OCI-LY1 (cell line): ENCODE data around the gene LAIR2.

Experiments used
- H2AFZ ChIP-seq: fragments of 200-600 bp; sonication (generic), shearing (Covaris generic); 2 replicates; pipeline ENCODE4 v1.6.0; 2014; ENCODE audit warnings: antibody characterized with exemption, mild to moderate bottlenecking, low read length
- H3F3A ChIP-seq: fragments of 200-600 bp; sonication (generic), shearing (Covaris generic); 2 replicates; pipeline ENCODE4 v1.6.0; 2014; ENCODE audit warnings: mild to moderate bottlenecking, antibody characterized with exemption, low read length, moderate library complexity; ENCODE audit not compliant: insufficient read depth
- H3K27ac ChIP-seq: fragments of 200-600 bp; sonication (generic); 2 replicates; pipeline ENCODE4 v1.5.1; 2014; ENCODE audit warnings: low read length, mixed run types, mild to moderate bottlenecking, low read depth; ENCODE audit not compliant: poor library complexity, severe bottlenecking
- H3K27me3 ChIP-seq: fragments of 200-600 bp; sonication (generic); 2 replicates; pipeline ENCODE4 v1.6.0; 2014; ENCODE audit warnings: antibody characterized with exemption, mild to moderate bottlenecking, low read length, moderate library complexity; ENCODE audit not compliant: insufficient read depth
- H3K36me3 ChIP-seq: fragments of 200-600 bp; sonication (generic); 2 replicates; pipeline ENCODE4 v1.6.1; 2014; ENCODE audit warnings: mild to moderate bottlenecking, antibody characterized with exemption, low read length, moderate library complexity, mixed read lengths; ENCODE audit not compliant: insufficient read depth
- H3K4me1 ChIP-seq: fragments of 200-600 bp; sonication (generic); 2 replicates; pipeline ENCODE4 v1.5.1; 2014; ENCODE audit warnings: mild to moderate bottlenecking, low read length, moderate library complexity; ENCODE audit not compliant: insufficient read depth, severe bottlenecking
- H3K4me2 ChIP-seq: fragments of 200-600 bp; sonication (generic), shearing (Covaris generic); 2 replicates; pipeline ENCODE4 v1.6.1; 2014; ENCODE audit warnings: low read length
- H3K4me3 ChIP-seq: fragments of 200-600 bp; sonication (generic); 2 replicates; pipeline ENCODE4 v1.5.1; 2014; ENCODE audit warnings: low read length, low read depth, mild to moderate bottlenecking, mixed read lengths; ENCODE audit not compliant: poor library complexity, severe bottlenecking
- H3K79me2 ChIP-seq: fragments of 200-600 bp; shearing (Covaris generic); 2 replicates; pipeline ENCODE4 v1.6.1; 2016; ENCODE audit warnings: mixed run types, low read length, mixed read lengths; ENCODE audit not compliant: insufficient read depth
- H3K9ac ChIP-seq: fragments of 200-600 bp; sonication (generic), shearing (Covaris generic); 2 replicates; pipeline ENCODE4 v1.6.1; 2014; ENCODE audit warnings: mild to moderate bottlenecking, low read length, mixed read lengths
- H3K9me2 ChIP-seq: fragments of 200-600 bp; sonication (generic), shearing (Covaris generic); 2 replicates; pipeline ENCODE4 v1.6.1; 2014; ENCODE audit warnings: low read depth, mild to moderate bottlenecking, low read length, mixed read lengths
- H3K9me3 ChIP-seq: fragments of 200-600 bp; shearing (Covaris generic); 2 replicates; pipeline ENCODE4 v1.6.1; 2014; ENCODE audit warnings: low read length, mixed read lengths
- H4K20me1 ChIP-seq: fragments of 200-600 bp; sonication (generic), shearing (Covaris generic); 2 replicates; pipeline ENCODE4 v1.6.0; 2016; ENCODE audit warnings: mild to moderate bottlenecking, low read length; ENCODE audit not compliant: insufficient read depth
- CTCF ChIP-seq: fragments of 200-600 bp; sonication (generic), shearing (Covaris generic); IDR thresholded peaks from 2 replicates; pipeline ENCODE4 v1.5.1; 2017; ENCODE audit warnings: mild to moderate bottlenecking, antibody characterized with exemption, low read length, moderate library complexity, mixed read lengths
- EZH2 ChIP-seq: fragments of 200-600 bp; sonication (generic), shearing (Covaris generic); IDR thresholded peaks from 2 replicates; pipeline ENCODE4 v1.8.0; 2017; ENCODE audit warnings: borderline replicate concordance, mixed run types, mild to moderate bottlenecking, antibody characterized with exemption, low read length, moderate library complexity, mixed read lengths

LAIR2 gene

GRCh38 chr19:54458648-54459281, 43.9 kb upstream of the LAIR2 start:
- H3K4me3 ChIP-seq: no peak overlapping the region
- H2AFZ ChIP-seq: no peak overlapping the region
- H3K27me3 ChIP-seq: no peaks in the 10 kb centered on the region
- no peak for TF ChIP-seq EZH2
- TF ChIP-seq CTCF: no peak
- H3K27ac ChIP-seq: no peak overlapping the region
- no peaks in the 10 kb centered on the region for H3K9me2 ChIP-seq
- no peaks in the 10 kb centered on the region for H4K20me1 ChIP-seq
- peaks cover 84% of the 10 kb centered on the region for H3K36me3 ChIP-seq
- no peak overlapping the region for H3K4me2 ChIP-seq
- H3K79me2 ChIP-seq: no peaks in the 10 kb centered on the region
- H3K4me1 ChIP-seq: peaks cover 14% of the 10 kb centered on the region
- H3K9me3 ChIP-seq: no peaks in the 10 kb centered on the region
- H3F3A ChIP-seq: peaks cover 3% of the 10 kb centered on the region; the same call in 1 of the 2 replicates
- H3K9ac ChIP-seq: no peak overlapping the region

- Histone ChIP-seq H3K9me3 (no peaks in the 10 kb centered on the region), H3F3A (peaks cover 3% of the 10 kb centered on the region; the same call in 1 of the 2 replicates), H3K36me3 (peaks cover 76% of the 10 kb centered on the region), H3K27me3 (no peaks in the 10 kb centered on the region), H2AFZ (no peak overlapping the region), H3K79me2 (no peaks in the 10 kb centered on the region), H3K4me1 (peaks cover 18% of the 10 kb centered on the region), H3K4me2 (no peak overlapping the region), H3K9ac (no peak overlapping the region), H3K9me2 (no peaks in the 10 kb centered on the region), H3K4me3 (no peak overlapping the region), H4K20me1 (no peaks in the 10 kb centered on the region), H3K27ac (no peak overlapping the region)
- TF ChIP-seq CTCF (no peak), EZH2 (no peak)
Observed at GRCh38 chr19:54459282-54460229, 43.1 kb upstream of the LAIR2 start.

- H3K36me3 ChIP-seq: peaks cover 67% of the 10 kb centered on the region
Observed at GRCh38 chr19:54460230-54461005, 42.2 kb upstream of the LAIR2 start.

More at GRCh38 chr19:54460230-54461005, 42.2 kb upstream of the LAIR2 start:
- H3K79me2 ChIP-seq: no peaks in the 10 kb centered on the region
- H3K4me2 ChIP-seq: no peak overlapping the region
- no peak overlapping the region for H3K9ac ChIP-seq
- H3K27me3 ChIP-seq: no peaks in the 10 kb centered on the region
- no peak overlapping the region for H3K4me3 ChIP-seq
- H3K9me2 ChIP-seq: no peaks in the 10 kb centered on the region
- TF ChIP-seq CTCF: no peak
- no peak for TF ChIP-seq EZH2
- peaks cover 3% of the 10 kb centered on the region; the same call in 1 of the 2 replicates for H3F3A ChIP-seq
- no peak overlapping the region for H3K27ac ChIP-seq
- no peaks in the 10 kb centered on the region for H4K20me1 ChIP-seq
- peaks cover 18% of the 10 kb centered on the region for H3K4me1 ChIP-seq
- no peaks in the 10 kb centered on the region for H3K9me3 ChIP-seq
- H2AFZ ChIP-seq: no peak overlapping the region
